CD4-positive, alpha-beta T cell treated with Interferon gamma for 1 hour (primary cell): Measurements from ENCODE around the gene KCNAB3.

Experiments used
- DNase-seq: peaks from one replicate; pipeline ENCODE4 v3.0.0-alpha.2; 2020

Gene KCNAB3

GRCh38 chr17:7873051-7873450 lies 56.6 kb downstream of the KCNAB3 start:
- DNase-seq = no peak
